Activated effector memory CD4-positive, alpha-beta T cell treated with anti-CD3 and anti-CD28 coated beads, Interleukin-2, amount 50 U/mL, for 16 hours (primary cell): ENCODE data around the gene LRFN4.

ENCODE experiments used
- DNase-seq: peaks from one replicate; pipeline ENCODE4 v3.0.0-alpha.2; 2020

The LRFN4 gene

DNA sequence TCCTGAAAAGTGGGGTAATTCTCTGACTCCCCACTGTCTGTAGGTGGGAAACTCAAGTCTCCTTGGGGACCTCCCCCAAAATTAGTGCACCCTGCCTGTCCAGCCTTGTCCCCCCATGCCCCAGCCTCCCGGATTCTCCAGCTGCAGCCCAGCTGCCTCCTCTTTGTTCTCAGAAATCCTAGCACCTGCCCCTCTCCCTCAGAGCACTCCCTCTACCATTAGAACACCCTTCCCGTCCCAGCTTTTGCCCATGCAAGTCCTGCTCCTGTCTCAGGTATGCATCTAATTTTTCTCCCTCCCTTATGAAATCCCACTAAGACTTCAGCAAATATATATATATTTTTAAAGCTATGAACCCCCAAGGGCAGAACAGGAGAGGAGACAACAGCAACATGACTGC lies 37.3 kb downstream of the LRFN4 start:
- no peak for DNase-seq

DNA sequence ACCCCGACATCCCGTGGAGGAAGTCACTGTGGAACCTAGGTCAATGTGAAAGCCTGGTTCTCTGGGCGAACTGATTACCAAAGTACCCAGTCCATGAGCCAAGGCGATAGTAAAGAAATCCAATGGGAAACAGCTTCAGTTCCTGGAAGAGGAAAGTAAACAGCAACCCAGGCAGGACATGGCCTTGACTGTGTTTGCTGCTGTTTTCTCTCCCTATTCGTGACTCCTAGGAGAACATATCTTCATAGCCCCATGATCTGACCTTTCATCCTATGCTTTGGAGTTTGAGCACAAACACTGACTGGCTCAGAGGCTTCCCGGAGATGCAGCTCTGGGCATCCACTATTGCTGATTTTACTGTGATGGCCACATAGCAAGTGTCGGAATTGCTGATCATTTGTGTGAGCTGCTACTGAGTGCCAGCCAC lies 45.1 kb downstream of the LRFN4 start:
- DNase-seq = no peak

GRCh38 chr11:66902486-66903177 lies 45.8 kb downstream of the LRFN4 start:
- no peak for DNase-seq

- DNase-seq = no peak
Observed at GRCh38 chr11:66904055-66904454, 47.2 kb downstream of the LRFN4 start.

DNA sequence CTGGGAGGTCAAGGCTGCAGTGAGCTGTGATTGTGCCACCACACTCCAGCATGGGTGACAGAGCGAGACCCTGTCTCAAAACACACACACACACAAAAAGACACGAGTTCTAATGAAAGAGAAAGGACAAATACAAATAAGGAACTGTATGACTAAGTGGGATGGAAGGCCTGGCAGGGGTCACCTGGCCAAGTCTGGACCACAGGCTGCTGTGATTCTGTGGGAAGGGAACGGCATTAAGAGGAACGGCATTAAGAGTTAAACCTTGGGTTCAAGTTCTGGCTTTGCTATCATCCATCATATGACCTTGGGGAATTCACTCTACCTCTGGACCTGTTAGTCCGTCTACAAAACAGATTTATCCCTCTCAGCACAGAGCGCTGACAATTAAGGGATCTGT lies 47.7 kb downstream of the LRFN4 start:
- DNase-seq = no peak

DNA sequence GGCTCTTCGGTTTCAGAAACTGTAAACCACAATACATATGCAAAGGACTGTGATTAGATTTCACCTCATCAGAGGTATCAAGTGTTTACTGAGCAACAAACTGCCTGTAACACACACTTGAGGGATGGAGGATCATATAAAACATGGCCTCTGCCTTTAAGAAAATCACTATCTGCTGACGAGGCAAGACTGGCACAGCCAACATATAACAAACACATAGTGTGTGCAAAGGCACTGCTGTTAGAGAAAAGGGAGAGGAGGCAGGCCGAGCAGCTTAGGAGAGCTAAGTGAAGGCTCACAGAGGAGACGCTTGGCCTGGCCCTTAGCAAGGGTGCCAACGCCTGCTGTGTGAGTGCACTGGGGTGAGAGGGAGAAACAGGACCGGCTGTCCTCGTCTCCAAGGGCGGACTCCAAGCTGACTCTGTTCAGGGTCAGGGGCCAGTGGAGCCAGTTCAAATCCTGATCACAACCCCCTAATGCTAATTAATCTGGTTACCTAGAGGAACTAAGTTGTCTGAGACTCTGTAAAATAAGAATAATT lies 48.2 kb downstream of the LRFN4 start:
- DNase-seq = no peak

DNA sequence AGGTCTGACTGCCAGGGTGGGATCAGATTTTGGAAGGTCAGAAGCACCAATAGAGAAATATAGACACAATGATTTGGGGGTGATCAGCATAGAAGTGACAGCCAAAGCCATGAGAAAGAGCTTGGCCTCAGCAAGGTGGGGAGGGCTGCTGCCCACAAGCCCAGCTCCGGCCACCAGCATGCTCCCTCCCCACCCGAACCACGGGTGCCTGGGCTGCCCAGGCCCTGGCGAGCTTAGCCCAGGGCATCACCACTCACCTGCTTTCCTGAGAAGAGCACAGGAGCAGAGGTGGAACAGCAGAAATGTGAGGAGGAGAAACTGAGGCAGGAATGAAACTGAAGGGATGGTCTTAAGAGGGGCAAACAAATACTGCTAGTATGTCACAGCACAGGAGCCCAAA lies 48.8 kb downstream of the LRFN4 start:
- DNase-seq = no peak

- no peak for DNase-seq
Observed at GRCh38 chr11:66906061-66906733, 49.3 kb downstream of the LRFN4 start.

GRCh38 chr11:66907751-66908630 lies 51.1 kb downstream of the LRFN4 start:
- no peak for DNase-seq

- DNase-seq = no peak
Observed at GRCh38 chr11:66909181-66909580, 52.3 kb downstream of the LRFN4 start.

- no peak for DNase-seq
Observed at GRCh38 chr11:66910016-66910415, 53.2 kb downstream of the LRFN4 start.
